ENCODE data around the gene GBE1.

DNA sequence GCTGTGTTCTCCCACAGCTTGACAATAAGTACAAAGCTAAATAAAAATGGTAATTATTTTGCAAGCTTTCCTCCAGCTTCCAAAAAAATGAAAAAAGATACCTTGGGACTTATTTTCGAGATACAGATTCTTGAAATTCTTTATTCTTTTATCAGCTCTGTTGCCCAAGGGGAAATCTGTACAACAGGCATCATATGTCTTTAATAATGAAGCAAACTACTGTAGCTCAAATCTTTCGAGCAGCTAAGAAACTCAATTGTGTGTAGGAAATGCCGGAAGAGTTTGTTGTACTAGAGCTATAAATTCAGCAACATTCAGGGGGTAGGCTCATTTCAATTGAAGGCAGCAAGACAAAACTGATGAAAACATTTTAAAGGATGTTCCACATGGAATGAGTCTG is 297.7 kb downstream of the GBE1 start:
- TF ChIP-seq, protein P1, sequence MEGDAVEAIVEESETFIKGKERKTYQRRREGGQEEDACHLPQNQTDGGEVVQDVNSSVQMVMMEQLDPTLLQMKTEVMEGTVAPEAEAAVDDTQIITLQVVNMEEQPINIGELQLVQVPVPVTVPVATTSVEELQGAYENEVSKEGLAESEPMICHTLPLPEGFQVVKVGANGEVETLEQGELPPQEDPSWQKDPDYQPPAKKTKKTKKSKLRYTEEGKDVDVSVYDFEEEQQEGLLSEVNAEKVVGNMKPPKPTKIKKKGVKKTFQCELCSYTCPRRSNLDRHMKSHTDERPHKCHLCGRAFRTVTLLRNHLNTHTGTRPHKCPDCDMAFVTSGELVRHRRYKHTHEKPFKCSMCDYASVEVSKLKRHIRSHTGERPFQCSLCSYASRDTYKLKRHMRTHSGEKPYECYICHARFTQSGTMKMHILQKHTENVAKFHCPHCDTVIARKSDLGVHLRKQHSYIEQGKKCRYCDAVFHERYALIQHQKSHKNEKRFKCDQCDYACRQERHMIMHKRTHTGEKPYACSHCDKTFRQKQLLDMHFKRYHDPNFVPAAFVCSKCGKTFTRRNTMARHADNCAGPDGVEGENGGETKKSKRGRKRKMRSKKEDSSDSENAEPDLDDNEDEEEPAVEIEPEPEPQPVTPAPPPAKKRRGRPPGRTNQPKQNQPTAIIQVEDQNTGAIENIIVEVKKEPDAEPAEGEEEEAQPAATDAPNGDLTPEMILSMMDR (IDR thresholded peaks at IDR 0.05) = no peak
- TF ChIP-seq POLR2AphosphoS5 (IDR thresholded peaks at IDR 0.05) = no peak

Data from suprapubic skin (tissue), 3 donors.